ENCODE results near the gene A3GALT2.

The A3GALT2 gene

GRCh38 chr1:33288976-33289857 lies 31.7 kb downstream of the A3GALT2 start:
- no peak for DNase-seq

GRCh38 chr1:33287317-33287716 lies 33.6 kb downstream of the A3GALT2 start:
- DNase-seq, result no peak

DNA sequence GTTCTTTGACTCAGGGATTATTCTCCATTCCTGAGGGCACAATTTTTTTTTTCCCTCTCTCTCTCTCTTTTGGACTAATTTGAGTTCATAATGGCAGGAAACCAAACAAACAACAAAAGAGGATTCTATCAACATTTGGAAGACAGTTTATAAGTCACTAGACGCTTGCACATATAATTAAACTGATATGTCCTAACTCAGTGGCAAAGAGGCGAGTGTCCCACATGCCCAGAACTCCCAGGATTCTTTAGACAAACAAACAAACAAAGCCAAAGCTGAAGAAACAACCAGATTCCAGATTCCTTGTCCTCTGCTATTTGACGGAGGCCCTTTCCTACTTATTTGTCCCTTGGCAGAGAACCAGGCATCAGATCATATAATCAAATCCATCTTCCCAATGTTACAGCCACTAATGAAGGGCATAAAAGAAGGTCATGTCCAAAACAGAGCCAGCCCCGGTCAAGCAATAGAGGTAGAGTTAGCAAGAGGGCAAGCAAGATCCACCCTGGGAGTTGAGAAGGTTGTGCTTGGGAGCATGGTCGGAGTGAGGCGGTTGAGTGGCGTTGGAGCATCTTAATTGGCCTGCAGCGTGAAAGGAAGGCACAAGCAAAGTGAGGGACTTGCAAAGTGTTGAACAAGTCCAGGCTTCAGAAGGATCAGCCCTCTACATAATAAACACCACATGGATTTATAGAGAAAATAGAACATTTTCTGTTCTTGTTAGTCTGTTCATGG lies 34.3 kb downstream of the A3GALT2 start:
- no peak for DNase-seq

GRCh38 chr1:33284049-33284448 lies 36.8 kb downstream of the A3GALT2 start:
- DNase-seq, result no peak

GRCh38 chr1:33282791-33283190 lies 38.1 kb downstream of the A3GALT2 start:
- no peak for DNase-seq

DNA sequence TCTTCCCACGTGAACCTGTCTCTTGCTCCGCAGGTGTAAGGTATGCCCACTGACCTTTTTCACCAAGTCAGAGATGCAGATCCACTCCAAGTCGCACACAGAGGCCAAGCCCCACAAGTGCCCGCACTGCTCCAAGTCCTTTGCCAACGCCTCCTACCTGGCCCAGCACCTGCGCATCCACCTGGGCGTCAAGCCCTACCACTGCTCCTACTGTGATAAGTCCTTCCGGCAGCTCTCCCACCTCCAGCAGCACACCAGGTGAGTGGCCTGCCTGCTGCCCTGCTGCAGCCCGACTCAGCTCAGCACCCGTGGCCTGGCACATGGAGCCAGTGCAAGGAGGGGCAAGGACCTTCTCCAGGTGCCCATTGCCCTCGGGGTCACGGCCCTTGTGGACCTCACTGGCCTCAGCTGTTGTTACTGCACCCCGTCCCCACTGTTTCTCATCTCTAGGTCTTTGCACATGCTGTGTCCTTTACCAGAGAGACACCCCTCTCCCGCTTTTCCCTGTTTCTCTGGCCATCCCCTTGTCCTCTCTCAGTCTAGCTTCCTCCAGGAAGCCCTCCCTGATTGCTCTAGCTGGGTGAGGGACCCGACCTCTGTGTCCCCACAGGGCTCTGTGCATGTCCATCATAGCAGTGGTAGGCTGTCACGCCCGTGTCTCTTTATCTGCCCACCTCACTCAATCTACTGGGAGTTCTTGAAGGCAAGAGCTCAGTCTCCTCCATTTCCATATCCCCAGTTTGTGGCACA lies 39.2 kb downstream of the A3GALT2 start:
- DNase-seq, result no peak

DNA sequence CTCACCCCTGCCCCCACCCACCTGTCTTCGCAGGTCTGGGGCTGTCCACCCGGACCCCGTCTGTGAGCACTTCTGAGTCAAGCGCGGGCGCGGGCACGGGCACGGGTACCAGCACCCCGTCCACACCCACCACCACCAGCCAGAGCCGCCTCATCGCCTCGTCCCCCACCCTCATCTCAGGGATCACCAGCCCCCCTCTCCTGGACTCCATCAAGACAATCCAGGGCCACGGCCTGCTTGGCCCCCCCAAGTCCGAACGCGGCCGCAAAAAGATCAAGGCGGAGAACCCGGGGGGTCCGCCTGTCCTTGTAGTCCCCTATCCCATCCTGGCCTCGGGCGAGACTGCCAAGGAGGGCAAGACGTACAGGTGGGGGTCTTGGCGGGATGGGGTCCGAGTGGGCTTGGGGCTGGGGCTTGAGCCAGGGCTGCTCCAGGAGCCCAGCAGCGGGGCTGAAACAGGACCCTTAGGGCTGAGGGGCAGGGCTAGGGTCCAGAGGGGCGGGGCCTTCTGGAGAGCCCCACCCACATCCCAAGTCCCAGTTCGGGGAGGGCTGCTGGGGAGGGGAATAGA lies 40.7 kb downstream of the A3GALT2 start:
- no peak for DNase-seq

DNA sequence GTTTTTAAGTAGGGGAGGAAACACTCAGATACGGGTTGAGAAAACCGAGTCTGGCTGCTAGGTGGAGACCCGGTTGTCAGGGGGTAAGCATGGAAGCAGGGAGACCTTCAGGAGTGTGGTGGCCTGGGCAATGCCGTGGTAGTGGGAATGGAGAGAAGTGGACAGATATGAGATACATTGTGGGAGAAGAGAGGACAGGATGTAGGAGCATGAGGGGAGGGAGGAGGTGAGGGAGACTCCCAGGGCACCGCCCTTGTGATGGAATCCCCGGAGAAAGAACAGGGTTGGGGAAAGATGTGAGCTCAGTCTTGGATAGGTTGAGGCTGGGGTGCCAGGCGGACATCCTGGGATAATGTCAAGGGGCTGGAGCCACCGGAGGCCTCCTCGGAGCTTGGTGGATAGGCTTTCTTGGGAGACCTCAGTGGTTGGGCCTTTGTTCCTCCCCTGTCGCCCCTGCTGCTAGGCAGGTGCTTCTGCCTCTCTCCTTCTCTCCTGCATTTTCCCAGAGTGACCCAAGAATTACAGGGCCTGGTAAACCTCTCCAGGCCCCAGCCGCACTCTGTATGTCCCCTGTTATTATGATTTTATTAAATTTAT lies 43.3 kb downstream of the A3GALT2 start:
- DNase-seq, result no peak

- DNase-seq, result no peak
These were observed 44.2 kb downstream of the A3GALT2 start for GRCh38 chr1:33276573-33277298.

GRCh38 chr1:33275706-33276572 lies 45.0 kb downstream of the A3GALT2 start:
- DNase-seq, result no peak

- no peak for DNase-seq
These were observed 45.7 kb downstream of the A3GALT2 start for GRCh38 chr1:33275195-33275594.

- no peak for DNase-seq
These were observed 46.5 kb downstream of the A3GALT2 start for GRCh38 chr1:33274446-33274845.

GRCh38 chr1:33273961-33274371 lies 46.9 kb downstream of the A3GALT2 start:
- no peak for DNase-seq

DNA sequence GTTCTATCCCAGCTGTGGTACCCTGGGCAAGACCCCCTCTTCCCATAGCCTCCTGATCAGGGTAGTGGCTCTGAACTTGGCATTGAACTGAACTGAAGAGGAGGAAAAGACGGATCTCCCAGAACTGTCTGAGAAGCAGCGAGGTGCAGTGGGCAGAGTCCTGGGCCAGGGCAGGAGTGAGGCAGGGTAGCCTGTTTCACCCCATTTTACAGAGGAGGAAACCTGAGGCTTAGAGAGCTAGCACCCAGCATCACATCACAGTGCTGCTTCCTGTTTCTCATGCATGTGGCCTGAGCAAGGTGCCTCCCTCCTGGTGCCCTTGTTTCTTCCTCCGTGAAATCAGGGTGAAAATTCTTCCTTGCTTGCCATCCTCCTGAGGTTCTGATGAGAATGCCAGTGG lies 47.5 kb downstream of the A3GALT2 start:
- DNase-seq, result no peak

- DNase-seq, result no peak
These were observed 48.0 kb downstream of the A3GALT2 start for GRCh38 chr1:33272930-33273329.

DNA sequence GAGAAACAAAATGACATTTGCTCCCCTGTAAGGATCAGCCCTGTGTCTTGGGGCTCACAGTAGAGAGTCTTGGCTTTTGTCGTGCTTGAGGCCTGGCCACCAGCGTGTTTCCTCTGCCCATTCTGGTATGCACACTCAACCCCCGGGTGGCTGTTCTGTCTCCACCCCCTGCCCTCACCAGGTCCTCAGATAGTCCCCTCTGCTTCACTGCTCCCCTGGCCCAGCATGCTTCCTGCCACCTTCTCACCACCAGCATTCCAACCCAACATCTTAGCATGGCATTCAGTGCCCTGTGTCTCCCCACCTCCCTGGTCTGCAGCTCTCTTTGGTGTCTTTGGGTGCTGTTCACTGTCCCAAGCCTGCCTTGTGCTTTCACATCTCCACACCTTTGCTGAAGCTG lies 48.4 kb downstream of the A3GALT2 start:
- DNase-seq, result no peak

DNA sequence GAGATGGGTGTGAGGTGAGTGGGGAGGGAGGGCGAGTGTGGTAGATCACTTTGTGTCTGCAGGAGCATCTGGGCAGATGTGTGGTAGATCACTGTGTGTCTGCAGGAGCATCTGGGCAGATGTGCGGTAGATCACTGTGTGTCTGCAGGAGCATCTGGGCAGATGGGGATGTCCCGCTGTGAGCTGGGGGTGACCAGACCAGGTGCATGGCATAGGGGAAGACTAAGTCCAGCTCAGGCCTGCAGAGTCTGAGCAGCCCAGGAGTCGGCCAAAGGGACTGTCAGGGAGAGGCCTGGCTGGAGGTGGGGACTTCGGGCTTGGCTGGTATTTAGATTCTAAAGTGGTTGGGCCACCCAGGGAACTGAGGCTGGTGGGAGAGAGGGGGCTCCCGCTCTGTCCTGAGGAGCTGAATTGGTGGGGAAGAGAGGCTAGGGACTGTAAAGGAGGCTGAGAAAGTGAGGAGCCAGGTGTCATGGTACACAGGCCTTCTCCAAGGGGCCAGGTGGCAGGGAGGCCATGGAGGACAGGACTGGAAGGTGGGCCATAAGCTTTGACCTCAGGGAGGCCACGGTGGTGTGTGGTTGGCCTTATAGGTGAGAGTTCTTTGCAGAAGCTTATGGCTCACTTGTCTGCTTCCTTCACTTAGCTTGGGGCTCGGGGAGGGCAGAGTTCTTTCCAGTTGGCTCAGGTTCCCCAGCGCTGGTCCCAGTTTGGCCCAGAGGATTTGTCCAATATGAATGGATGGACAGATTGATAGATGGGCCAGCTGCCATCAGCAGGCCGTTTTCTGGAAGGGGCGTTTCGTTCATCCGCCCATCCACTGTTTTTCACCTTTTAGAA lies 49.0 kb downstream of the A3GALT2 start:
- no peak for DNase-seq

DNA sequence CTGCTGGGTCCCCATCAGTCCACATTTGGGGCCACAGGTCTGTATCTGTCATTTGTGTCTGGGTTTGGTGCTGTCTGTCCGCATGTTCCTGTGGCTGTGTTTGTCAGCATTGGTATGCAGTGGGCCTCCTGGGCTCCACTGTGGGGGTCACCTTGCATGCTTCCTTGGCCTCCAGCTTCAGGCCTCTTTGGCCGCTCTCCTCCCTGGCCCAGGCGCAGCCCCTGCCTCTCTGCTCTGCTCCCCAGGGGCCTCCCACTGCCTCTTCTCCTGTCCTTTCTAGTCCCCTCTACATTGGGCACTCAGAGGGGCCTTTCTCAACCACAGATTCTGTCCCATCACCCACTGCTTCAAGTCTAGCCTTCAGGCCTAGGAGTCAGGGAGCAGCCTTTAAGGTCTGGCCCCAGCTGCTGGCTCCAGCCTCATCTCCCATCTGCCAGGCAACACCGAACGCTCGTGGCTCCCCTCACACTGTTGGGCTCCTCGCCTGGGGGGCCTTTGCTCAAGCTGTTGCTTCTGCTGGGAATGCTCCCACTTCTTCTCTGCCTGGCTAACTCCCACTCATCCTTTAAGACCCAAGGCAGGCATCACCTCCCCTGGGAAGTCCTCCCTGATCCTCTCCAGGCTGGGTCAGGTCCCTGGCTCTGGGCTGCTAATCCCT lies 50.0 kb downstream of the A3GALT2 start:
- DNase-seq, result no peak

DNA sequence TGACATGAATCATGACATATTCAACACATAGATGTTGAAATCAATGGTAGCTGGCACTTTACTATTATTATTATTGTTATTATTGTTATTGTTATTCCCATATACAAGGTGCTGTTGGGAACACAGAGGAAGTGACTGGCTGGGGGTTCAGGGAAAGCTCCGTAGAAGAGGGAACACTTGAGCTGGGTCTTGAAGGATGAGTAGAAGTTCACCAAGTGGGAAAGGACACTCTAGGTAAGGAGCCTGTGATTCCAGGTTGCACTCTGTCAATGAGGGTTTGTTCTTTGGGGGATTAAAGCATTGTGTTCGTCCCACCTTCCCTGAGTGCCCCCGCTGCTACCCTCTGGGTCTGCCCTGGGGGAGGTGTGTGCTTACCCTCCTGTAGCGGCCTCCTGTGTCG lies 50.5 kb downstream of the A3GALT2 start:
- DNase-seq, result no peak

Data from activated CD4-positive, CD25-positive, alpha-beta regulatory T cell (primary cell).